Endodermal cell (in vitro differentiated cells): ENCODE data around the gene SYN1. TPM values are rescaled to one million over a fixed set of nuclear protein-coding genes. Genes with fewer than 3 reads are reported as not detected.

ENCODE experiments used
- DNase-seq: peaks from one replicate; pipeline ENCODE4 v3.0.0-alpha.2; 2017
- H3K27ac ChIP-seq: 2 replicates; pipeline ENCODE4 v1.5.1; 2013; ENCODE audit warnings: mild to moderate bottlenecking, low read depth, low read length, moderate library complexity
- H3K27me3 ChIP-seq: 2 replicates; pipeline ENCODE4 v1.6.1; 2013; ENCODE audit warnings: mild to moderate bottlenecking, low read length, moderate library complexity; ENCODE audit not compliant: insufficient read depth, control insufficient read depth, poor library complexity, severe bottlenecking
- H3K36me3 ChIP-seq: 2 replicates; pipeline ENCODE4 v1.7.0; 2013; ENCODE audit warnings: mild to moderate bottlenecking, low read length, moderate library complexity; ENCODE audit not compliant: control insufficient read depth, insufficient read depth
- H3K4me1 ChIP-seq: one replicate; pipeline ENCODE4 v1.7.0; 2013; ENCODE audit warnings: low read length; ENCODE audit not compliant: control insufficient read depth, insufficient read depth
- H3K4me3 ChIP-seq: 2 replicates; pipeline ENCODE4 v1.5.1; 2013; ENCODE audit warnings: mild to moderate bottlenecking, low read length, moderate library complexity
- H3K9ac ChIP-seq: 2 replicates; pipeline ENCODE4 v1.6.1; 2013; ENCODE audit warnings: mild to moderate bottlenecking, low read length, moderate library complexity; ENCODE audit not compliant: poor library complexity, severe bottlenecking; ENCODE audit errors: extremely low read depth
- H3K9me3 ChIP-seq: 2 replicates; pipeline ENCODE4 v1.6.1; 2013; ENCODE audit warnings: mild to moderate bottlenecking, low read length, moderate library complexity; ENCODE audit not compliant: control insufficient read depth
- H3K27ac Mint-ChIP-seq: 2 replicates; pipeline ENCODE4 v1.8.0; 2020; ENCODE audit warnings: mixed read lengths
- H3K27me3 Mint-ChIP-seq: 2 replicates; pipeline ENCODE4 v1.8.0; 2021; ENCODE audit warnings: mild to moderate bottlenecking, mixed read lengths; ENCODE audit not compliant: insufficient read depth
- H3K36me3 Mint-ChIP-seq: 2 replicates; pipeline ENCODE4 v1.8.0; 2020; ENCODE audit warnings: low read depth, mixed read lengths
- H3K4me1 Mint-ChIP-seq: 2 replicates; pipeline ENCODE4 v1.8.0; 2020; ENCODE audit warnings: mixed read lengths
- H3K4me3 Mint-ChIP-seq: 2 replicates; pipeline ENCODE4 v1.8.0; 2020; ENCODE audit warnings: mild to moderate bottlenecking, moderate library complexity, mixed read lengths
- H3K9me3 Mint-ChIP-seq: 2 replicates; pipeline ENCODE4 v1.8.0; 2020; ENCODE audit warnings: mild to moderate bottlenecking, mixed read lengths
- WGBS, 2 experiments: methylation state at CpG; one replicate each; pipeline versions ENCODE4 v1.1.5 to v1.1.7; 2013; ENCODE audit warnings: missing lambda C conversion rate in 2 of 2, mixed read lengths in 1 of 2; ENCODE audit not compliant: insufficient coverage in 1 of 2, insufficient read length in 1 of 2; 5-methylcytosine and 5-hydroxymethylcytosine counted together
- total RNA-seq, 2 donors: library from RNA; stranded (reverse); fragmentation: NEBNext Ultra II Directional in 1 of 2; extraction: Animal tissue kit (Norgen Biotek cat#: 25700) in 1 of 2; gene quantifications; 2 replicates in 1 of 2; 3 replicates in 1 of 2; pipeline ENCODE4 v1.2.1, GENCODE V29; 2021
- TF ChIP-seq, protein P1 (sequence below): fragments of 200-600 bp; sonication (generic); conservative IDR thresholded peaks from 2 replicates; pipeline ENCODE4 v1.5.0; 2021; ENCODE audit warnings: antibody characterized with exemption, mild to moderate bottlenecking

SYN1 gene
- total RNA-seq, 2 donors from 2014 or later, result 4.9 to 5.3 TPM

GRCh38 chrX:47662144-47662657 is 42.5 kb upstream of the SYN1 start:
- Mint-ChIP-seq H3K36me3 (no peaks in the 10 kb centered on the region), H3K4me1 (no peaks in the 10 kb centered on the region), H3K27ac (no peak overlapping the region), H3K9me3 (peaks cover 52% of the 10 kb centered on the region), H3K4me3 (no peak overlapping the region), H3K27me3 (peaks cover 3% of the 10 kb centered on the region)
- peaks cover 6% of the 10 kb centered on the region for H3K36me3 ChIP-seq
- WGBS, 2 experiments, result 73% methylated on average over 1 of the region's 1 CpG; no CpG with 5 or more reads in 1 of the 2 experiments
- no peaks in the 10 kb centered on the region for H3K4me1 ChIP-seq
- H3K4me3 ChIP-seq, result no peak overlapping the region
- H3K9me3 ChIP-seq, result no peaks in the 10 kb centered on the region
- TF ChIP-seq, protein P1, sequence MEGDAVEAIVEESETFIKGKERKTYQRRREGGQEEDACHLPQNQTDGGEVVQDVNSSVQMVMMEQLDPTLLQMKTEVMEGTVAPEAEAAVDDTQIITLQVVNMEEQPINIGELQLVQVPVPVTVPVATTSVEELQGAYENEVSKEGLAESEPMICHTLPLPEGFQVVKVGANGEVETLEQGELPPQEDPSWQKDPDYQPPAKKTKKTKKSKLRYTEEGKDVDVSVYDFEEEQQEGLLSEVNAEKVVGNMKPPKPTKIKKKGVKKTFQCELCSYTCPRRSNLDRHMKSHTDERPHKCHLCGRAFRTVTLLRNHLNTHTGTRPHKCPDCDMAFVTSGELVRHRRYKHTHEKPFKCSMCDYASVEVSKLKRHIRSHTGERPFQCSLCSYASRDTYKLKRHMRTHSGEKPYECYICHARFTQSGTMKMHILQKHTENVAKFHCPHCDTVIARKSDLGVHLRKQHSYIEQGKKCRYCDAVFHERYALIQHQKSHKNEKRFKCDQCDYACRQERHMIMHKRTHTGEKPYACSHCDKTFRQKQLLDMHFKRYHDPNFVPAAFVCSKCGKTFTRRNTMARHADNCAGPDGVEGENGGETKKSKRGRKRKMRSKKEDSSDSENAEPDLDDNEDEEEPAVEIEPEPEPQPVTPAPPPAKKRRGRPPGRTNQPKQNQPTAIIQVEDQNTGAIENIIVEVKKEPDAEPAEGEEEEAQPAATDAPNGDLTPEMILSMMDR, result no peak
- no peak overlapping the region for H3K27ac ChIP-seq
- no peaks in the 10 kb centered on the region for H3K27me3 ChIP-seq
- no peak for DNase-seq
- no peak overlapping the region for H3K9ac ChIP-seq

- peaks cover 3% of the 10 kb centered on the region for H3K27me3 Mint-ChIP-seq
- TF ChIP-seq, protein P1, result no peak
- H3K9me3 ChIP-seq, result no peaks in the 10 kb centered on the region
- WGBS, 2 experiments, result 85 to 91% methylated on average over 2 to 7 of the region's 7 CpGs
- no peak overlapping the region for H3K4me3 ChIP-seq
- peaks cover 12% of the 10 kb centered on the region for H3K36me3 ChIP-seq
- H3K27ac ChIP-seq, result no peak overlapping the region
- no peak for DNase-seq
- H3K4me1 ChIP-seq, result no peaks in the 10 kb centered on the region
- H3K36me3 Mint-ChIP-seq, result peaks cover 5% of the 10 kb centered on the region
- H3K27ac Mint-ChIP-seq, result no peak overlapping the region
- H3K9me3 Mint-ChIP-seq, result peaks cover 54% of the 10 kb centered on the region
- H3K4me1 Mint-ChIP-seq, result no peaks in the 10 kb centered on the region
- H3K27me3 ChIP-seq, result no peaks in the 10 kb centered on the region
- H3K9ac ChIP-seq, result no peak overlapping the region
- no peak overlapping the region for H3K4me3 Mint-ChIP-seq
Measured at GRCh38 chrX:47661539-47661938, 41.9 kb upstream of the SYN1 start.

DNA sequence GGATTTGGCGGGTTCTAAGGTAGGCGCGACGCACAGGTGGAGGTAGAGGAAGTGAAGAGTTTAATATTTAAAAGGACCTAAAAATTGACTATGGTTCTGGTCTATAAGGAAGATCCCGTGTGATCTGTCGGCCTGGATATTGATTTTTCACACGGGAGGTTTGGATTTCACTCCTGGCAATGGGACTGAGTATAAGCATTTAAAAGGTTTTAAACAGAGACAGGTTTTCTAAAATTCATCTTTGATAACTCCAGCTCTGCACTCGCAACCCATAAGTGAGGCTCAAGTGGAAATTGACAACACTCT is 39.7 kb upstream of the SYN1 start:
- H3K36me3 ChIP-seq, result peaks cover 24% of the 10 kb centered on the region
- peak overlapping the region; percentile 83 for H3K4me3 Mint-ChIP-seq
- H3K27ac Mint-ChIP-seq, result peak overlapping the region; percentile 99
- DNase-seq, result no peak
- H3K9me3 Mint-ChIP-seq, result peaks cover 63% of the 10 kb centered on the region
- no peaks in the 10 kb centered on the region for H3K9me3 ChIP-seq
- H3K27ac ChIP-seq, result peak overlapping the region; percentile 97
- H3K27me3 Mint-ChIP-seq, result peaks cover 3% of the 10 kb centered on the region
- 47 to 78% methylated on average over 4 to 8 of the region's 8 CpGs for WGBS, 2 experiments
- H3K4me1 ChIP-seq, result no peaks in the 10 kb centered on the region
- H3K36me3 Mint-ChIP-seq, result peaks cover 18% of the 10 kb centered on the region
- no peaks in the 10 kb centered on the region for H3K27me3 ChIP-seq
- no peak overlapping the region for H3K9ac ChIP-seq
- H3K4me1 Mint-ChIP-seq, result no peaks in the 10 kb centered on the region
- TF ChIP-seq, protein P1, result no peak
- peak overlapping the region; percentile 89 for H3K4me3 ChIP-seq
